Measurements from ENCODE around the gene PRPH. TPM values are rescaled to one million over a fixed set of nuclear protein-coding genes. Genes with fewer than 3 reads are reported as not detected.
"Not testable (repeated sequence)": the region's sequence is repeated elsewhere in the genome, so short reads cannot be mapped to it uniquely, and the experiment has no call there.

Gene PRPH
- 0.13 and 0.21 TPM in 2 replicates for total RNA-seq (2014; rRNA removed; shearing (Covaris generic))
- polyA plus RNA-seq (2015; cell fraction: cytosol; rRNA removed): 0.02 TPM in 1 of 2 replicates, not detected in the other
- 0.18 and 0.48 TPM in 2 replicates for polyA plus RNA-seq (2015; cell fraction: nucleus; rRNA removed)

DNA sequence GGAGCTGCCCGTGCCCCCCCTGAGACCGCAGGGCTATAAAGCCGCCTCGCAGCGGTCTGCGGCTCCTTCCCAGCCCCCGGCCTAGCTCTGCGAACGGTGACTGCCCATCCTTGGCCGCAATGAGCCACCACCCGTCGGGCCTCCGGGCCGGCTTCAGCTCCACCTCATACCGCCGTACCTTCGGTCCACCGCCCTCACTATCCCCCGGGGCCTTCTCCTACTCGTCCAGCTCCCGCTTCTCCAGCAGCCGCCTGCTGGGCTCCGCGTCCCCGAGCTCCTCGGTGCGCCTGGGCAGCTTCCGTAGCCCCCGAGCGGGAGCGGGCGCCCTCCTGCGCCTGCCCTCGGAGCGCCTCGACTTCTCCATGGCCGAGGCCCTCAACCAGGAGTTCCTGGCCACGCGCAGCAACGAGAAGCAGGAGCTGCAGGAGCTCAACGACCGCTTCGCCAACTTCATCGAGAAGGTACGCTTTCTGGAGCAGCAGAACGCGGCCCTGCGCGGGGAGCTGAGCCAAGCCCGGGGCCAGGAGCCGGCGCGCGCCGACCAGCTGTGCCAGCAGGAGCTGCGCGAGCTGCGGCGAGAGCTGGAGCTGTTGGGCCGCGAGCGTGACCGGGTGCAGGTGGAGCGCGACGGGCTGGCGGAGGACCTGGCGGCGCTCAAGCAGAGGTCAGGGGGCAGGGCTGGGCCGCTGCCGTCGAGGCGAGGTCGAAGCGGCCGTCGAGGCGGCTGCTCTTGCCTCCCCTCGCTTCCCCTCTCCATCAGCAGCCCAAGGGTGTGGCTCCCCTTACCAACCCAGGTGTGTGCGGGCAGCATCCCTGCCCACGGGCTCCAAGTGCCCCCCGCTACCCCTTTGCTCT, at the start of gene PRPH:
Gene PRPH (plus strand): TSS at position 66 of the 855 bp plus-strand sequence. CDS start 54 bp downstream, at position 120.
- no peak for DNase-seq (ENCODE audit: low read depth)

DNA sequence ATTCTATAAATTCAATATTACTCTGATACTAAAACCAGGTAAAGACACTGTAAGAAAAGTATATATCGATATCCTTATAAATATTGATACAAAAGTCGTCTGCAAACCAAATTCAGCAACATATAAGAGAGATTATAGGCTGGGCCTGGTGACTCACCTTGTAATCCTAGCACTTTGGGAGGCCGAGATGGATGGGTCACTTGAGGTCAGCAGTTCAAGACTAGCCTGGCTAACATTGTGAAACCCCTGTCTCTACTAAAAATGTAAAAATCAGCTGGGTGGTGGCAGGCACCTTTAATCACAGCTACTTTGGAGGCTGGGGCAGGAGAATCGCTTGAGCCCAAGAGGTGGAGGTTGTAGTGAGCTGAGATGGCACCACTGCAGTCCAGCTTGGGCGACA, 43.6 kb upstream of the PRPH start:
- no peak for DNase-seq (ENCODE audit: low read depth)

DNA sequence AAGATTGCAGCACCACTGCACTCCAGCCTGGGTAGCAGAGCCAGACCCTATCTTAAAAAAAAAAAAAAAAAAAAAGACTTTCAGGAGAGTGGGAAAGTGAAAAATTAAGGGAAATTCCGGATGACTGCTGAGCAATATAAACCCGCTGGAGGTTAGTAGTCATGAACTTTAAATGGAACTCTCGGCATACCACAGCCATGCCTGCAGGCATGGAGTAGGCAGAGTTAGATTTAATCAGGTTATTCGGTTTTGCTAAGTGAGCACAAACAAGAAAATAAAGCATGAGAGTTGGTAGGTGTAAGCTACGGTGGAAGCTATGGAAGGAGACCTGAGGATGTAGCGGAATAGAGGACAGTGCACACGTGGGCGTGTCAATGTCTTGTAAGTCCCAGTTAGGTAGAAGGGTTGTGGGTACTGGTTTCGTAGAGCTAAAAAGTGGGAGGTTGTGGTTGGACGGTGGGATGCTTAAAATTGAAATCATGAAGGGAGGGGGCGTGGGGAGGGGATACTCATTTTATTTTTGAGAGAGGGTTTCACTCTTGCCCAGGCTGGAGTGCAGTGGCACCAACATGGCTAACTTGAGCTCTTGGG, 41.8 kb upstream of the PRPH start:
- DNase-seq (ENCODE audit: low read depth): no peak

DNA sequence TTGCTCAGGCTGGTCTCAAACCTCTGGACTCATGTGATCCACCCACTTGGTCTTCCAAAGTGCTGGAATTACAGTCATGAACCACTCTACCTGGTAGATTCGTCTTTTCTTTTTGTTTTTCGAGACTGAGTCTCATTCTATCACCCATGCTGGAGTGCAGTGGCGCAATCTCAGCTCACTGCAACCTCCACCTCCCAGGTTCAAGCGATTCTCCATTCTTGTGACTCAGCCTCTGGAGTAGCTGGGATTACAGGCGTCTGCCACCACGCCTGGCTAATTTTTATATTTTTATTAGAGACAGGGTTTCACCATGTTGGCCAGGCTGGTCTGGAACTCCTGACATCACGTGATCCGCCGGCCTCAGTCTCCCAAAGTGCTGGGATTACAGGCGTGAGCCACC, 39.5 kb upstream of the PRPH start:
- DNase-seq (ENCODE audit: low read depth): not testable (repeated sequence)

DNA sequence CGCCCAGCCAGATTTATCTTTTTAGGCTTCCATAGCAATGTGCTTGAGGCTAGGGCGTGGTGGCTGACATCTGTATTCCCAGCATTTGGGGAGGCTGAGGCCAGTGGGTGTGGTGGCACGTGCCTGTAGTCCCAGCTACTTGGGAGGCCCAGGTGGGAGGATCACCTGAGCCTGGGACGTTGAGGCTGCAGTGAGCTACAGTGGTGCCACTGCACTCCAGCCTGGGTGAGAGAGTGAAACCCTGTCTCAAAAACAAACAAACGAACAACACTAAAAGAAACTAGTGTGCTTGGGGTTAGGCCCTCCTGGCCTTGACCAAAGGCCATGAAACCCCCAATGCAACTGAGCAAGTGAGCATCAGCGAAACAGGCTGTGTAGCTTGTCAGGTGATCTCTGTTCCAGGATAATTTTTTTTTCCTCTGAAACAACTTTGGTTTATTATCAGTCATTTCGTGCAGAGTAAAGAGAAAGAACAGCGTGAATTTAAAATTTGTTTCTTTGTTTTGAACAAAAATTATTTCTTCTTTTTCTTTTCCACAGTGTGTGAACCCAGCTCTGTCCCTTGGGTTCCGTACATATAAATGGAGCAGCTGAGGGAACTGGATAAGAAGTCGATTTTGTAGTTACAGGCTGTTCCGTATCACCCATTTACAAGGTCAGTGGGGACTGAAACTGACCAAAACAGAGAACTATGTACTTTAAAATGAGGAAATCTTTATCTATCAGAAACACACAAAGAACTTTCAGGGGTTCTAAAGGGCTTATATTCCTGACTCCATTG, 38.9 kb upstream of the PRPH start:
- no peak for DNase-seq (ENCODE audit: low read depth)

DNA sequence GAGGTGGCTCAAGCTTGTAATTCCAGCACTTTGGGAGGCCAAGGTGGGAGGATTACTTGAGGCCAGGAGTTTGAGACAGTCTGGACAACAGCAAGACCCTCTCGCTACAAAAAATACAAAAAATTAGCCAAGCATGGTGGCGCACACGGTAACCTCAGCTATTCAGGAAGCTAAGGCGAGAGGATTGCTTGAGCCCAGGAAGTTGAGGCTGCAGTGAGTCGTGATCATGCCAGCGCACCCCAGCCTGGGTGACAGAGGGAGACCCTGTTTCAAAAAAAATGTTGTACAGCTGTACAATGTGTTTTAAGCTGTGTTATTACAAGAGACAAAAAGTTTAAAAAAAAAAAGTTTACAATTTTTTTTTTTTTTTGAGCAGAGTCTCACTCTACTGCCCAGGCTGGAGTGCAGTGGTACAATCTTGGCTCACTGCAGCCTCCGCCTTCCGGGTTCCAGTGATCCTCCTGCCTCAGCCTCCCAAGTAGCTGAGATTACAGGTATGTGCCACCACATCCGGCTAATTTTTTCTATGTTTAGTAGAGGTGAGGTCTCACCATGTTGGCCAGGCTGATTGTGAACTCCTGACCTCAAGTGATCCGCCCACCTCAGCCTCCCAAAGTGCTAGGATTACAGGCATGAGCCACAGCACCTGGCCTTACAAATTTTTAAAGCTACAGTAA, 37.3 kb upstream of the PRPH start:
- not testable (repeated sequence) for DNase-seq (ENCODE audit: low read depth)

DNA sequence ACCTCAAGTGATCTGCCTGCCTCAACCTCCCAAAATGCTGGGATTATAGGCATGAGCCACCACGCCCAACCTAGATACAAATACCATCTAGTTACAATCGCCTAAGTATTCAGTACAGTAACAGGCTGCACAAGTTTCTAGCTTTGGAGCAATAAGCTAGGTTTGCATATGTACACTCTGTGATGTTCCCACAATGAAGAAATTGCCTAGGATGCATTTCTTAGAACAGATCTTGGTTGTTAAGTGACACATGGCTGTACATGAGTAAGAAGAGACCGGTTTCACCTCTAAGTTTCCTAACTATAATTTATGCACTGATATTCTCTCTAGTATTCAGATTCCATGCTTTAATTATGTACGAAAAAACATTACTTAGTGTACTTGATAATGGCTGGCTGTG, 35.5 kb upstream of the PRPH start:
- no peak for DNase-seq (ENCODE audit: low read depth)

DNA sequence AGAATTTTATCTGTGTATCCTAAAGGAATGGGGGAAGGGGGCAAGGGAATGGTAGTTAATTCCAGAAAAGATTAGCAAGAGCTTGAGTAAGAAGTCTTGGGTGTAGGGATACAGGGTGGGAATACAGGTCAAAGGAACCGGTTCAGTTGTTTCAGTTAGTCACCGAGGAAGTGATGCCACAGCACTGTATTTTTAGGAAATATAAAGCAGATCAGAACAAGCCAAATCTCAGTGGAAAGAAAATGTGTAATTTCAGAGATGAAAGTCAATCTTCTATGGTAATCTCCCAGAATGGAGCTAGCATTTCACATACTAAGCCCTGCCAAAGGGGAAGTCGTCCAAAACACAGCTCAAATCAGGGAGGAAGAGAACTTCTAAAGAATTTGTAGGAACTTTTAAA, 34.8 kb upstream of the PRPH start:
- DNase-seq (ENCODE audit: low read depth): peak; percentile 75

DNA sequence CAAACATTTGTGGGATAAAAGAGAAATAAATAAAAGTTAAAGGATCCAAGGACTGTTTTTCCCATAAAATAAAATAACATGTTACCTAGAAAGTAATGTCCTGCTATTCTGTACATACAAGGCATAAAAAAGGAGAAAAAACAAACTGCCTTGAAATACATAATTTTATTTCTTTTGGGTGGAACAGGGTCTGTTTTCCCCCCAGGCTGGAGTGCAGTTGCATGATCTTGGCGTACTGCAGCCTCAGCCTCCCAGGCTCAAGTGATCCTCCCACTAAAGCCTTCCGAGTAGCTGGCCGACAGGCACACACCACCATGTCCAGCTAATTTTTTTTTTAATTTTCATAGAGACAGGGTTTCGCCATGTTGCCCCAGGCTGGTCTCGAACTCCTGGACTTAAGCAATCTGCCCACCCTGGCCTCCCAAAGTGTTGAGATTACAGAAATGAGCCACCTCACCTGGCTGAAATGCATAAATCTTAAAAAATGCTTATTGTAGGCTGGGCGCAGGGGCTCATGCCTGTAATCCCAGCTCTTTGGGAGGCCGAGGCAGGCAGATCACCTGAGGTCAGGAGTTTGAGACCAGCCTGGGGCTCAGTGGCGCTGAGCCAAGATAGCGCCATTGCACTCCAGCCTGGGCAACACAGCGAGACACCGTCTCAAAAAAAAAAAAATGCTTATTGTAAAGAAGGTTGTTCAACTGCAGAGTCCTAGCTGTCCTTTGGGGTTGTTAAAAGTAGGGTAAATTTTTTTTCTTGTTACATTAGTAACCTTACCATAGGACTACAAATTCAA, 34.2 kb upstream of the PRPH start:
- no peak for DNase-seq (ENCODE audit: low read depth)

DNA sequence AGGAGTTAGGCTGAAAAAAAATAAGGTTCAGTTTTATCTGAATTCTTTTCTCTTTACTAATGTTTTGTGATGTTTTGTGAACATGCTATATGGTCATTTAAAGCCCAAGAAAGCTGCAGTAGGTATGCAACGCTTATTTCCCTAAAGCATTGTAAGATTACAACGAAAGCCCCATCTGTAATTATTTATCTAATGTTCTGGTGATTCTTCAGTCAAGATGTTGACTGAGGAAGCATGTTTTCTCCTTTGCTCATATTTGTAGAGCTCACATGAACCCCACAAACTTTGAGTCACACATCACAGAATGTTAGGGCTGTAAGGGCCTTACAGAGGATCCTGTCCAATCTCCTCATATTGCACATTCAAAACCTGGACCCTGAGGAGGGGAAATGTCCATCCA, 33.2 kb upstream of the PRPH start:
- no peak for DNase-seq (ENCODE audit: low read depth)

DNA sequence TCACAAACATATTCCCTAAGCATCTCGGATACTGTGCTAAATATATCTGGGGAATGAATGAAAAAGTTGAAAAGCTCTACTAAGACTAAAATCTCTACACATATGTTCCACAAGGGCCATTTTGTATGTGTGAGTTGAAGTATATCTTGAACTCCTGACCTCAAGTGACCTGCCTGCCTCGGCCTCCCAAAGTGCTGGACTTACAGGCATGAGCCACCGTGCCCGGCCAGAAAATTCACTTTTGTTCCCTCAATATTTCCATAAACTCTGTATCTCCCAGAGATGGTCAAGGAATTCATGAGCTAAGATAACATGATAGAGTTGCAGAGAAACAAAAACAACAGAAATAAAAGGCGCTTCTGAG, 31.6 kb upstream of the PRPH start:
- DNase-seq (ENCODE audit: low read depth): no peak

DNA sequence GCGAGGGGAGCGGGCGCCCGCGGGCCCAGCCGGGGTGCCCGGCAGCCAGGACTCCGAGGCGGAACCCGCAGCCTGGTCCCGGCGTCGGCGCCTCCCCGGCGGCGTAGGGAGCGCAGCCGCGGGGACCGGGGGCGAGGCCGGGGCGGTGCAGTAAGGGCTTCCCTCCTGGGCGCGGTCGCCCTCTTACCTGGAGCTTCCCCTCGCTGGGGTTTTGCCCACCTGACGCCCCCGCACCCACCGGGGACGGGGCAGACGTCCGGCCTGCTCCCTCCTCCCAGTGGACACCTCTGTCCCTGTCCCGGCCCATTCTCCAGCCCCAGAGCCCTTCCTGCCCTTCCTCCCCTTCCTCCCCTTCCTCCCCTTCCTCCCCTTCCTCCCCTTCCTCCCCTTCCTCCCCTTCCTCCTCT, 30.5 kb upstream of the PRPH start:
- DNase-seq (ENCODE audit: low read depth): no peak

DNA sequence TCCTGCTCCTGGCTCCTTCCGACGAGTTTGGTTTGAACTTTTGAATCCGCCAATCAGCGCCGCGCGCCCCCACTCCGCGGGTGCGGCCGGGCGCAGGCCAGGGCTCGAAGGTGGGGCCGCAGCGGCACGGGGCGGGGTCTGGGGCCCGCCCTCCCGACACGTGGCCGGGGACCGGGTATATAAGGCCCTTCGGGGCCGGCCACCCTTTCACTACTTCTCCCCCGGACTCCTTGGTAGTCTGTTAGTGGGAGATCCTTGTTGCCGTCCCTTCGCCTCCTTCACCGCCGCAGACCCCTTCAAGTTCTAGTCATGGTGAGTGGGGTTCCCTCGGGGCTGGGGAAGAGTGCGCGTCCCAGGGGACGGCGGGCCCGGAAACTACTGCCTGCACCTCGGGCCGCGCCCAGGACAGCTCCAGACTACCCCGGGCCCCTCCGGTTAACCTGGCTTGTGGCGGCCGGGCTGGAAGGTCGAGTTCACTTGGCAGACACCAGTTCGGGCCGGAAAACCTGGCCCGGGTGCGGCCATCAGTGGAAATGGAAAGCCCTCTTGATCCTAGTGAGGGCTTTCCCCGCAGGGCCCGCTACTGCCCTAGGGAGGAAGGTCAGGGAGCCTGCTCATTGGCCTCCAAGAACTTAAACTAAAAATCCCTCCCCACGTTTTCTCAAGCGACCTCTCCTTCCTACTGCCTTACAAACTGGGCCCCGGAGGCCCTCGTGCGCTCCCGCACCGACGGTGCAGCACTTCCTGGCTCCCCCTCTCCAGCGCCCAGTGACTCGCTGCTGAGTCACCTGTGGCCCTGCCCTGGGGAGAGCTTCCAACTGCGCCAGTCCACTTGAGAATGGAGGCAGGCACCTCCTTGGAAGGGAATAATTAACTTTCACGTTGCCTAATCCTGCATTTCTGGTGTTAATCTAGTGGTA, 29.8 kb upstream of the PRPH start, which contains the start of gene TUBA1C:
Gene TUBA1C (plus strand): TSS at position 210 of the 920 bp plus-strand sequence. CDS start 100 bp downstream, at position 310.
- DNase-seq (ENCODE audit: low read depth): peak; percentile 97

DNA sequence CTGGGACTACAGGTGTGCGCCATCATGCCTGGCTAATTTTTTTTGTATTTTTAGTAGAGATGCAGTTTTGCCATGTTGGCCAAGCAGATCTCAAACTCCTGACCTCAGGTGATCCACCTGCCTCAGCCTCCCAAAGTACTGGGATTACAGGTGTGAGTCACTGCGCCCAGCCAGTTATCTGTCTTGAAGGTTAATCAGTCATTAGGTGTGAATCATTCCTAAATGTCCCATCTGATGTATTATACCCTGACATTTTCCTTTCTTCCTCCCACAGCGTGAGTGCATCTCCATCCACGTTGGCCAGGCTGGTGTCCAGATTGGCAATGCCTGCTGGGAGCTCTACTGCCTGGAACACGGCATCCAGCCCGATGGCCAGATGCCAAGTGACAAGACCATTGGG, 25.8 kb upstream of the PRPH start:
- DNase-seq (ENCODE audit: low read depth): not testable (repeated sequence)

DNA sequence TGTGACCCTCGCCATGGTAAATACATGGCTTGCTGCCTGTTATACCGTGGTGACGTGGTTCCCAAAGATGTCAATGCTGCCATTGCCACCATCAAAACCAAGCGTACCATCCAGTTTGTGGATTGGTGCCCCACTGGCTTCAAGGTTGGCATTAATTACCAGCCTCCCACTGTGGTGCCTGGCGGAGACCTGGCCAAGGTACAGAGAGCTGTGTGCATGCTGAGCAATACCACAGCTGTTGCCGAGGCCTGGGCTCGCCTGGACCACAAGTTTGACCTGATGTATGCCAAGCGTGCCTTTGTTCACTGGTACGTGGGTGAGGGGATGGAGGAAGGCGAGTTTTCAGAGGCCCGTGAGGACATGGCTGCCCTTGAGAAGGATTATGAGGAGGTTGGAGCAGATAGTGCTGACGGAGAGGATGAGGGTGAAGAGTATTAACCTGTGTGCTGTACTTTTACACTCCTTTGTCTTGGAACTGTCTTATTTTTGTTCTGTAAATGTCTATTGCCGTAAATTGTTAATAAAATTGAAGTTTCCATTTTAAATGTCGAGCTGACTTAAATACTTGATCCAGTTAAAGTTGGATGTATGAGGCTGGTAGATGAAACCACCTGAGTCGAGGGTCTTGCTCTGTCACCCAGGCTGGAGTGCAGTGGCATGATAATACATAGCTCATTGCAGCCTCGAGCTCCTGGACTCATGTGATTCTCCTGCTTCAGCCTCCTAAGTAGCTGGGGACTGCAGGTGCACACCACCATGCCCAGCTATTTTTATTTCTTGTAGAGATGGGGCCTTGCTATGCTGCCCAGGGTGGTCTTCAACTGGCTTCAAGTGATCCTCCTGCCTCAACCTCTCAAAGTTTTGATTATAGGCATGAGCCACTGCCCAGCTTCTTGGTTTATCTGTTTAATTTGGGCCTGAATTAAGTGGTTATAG, 21.9 kb upstream of the PRPH start:
- no peak for DNase-seq (ENCODE audit: low read depth)

DNA sequence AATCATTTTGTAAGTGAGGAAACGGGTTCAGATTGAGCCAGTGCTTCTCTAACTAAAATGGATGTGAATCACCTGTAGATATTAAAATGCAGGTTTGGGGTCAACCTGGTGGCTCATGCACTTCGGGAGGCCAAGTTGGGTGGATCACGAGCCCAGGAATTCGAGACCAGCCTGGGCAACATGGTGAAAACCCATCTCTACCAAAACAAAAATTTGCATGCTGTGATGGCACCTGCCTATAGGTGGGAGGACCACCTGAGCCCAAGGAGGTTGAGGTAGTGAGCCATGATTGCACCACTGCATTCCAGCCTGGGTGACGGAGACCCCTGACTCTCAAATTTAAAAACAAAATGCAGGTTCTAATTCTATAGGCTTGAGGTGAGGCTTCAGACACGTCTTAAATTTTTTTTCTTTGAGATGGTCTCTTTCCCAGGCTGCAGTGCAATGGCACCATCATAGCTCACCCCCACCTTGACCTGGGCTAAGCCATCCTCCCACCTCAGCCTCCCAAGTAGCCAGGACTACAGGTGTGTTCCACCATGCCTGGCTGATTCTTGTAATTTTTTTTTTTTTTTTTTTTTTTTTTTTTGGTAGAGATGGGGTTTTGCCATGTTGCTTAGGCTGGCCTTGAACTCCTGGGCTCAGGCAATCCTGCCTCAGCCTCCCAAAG, 21.1 kb upstream of the PRPH start:
- no peak for DNase-seq (ENCODE audit: low read depth)

DNA sequence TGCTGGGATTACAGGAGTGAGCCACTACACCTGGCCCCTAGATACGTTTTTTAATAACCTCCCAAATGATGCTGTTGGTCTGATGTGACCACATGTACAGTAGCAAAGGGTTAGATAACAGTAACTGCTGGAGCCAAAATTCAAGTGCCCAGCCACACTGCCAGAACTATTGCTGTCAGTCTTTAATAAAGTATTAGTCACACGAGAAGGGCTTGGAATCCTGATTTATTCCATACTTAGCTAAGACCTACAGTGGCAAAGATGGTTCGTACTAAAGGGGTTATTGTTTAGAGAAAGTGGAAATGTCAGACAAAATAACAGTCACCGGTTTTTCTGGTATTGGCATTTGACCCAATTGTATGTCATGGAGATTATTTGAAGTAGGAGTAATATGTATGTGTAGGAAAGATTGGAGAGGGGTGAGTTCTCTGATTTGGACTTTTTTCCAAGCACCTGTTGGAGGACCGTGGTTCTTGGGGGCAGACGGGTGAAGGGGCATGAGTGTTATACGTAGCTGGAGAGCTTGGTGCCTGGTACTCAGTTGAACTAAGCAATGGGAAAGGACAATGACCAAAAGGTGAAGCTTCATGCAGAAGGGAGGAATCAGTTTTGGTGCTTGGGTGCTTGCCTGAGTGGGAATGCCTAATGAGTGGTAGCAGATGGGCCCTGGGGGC, 20.4 kb upstream of the PRPH start:
- no peak for DNase-seq (ENCODE audit: low read depth)
